GM18498 (cell line): Measurements from ENCODE around the gene PGP.

Experiments used
- ATAC-seq: cut with Tn5 transposase; IDR thresholded peaks from one replicate; pipeline ENCODE4 v1.9.1; 2021; ENCODE audit warnings: mild to moderate bottlenecking, moderate library complexity; ENCODE audit not compliant: unreplicated experiment

Gene PGP

DNA sequence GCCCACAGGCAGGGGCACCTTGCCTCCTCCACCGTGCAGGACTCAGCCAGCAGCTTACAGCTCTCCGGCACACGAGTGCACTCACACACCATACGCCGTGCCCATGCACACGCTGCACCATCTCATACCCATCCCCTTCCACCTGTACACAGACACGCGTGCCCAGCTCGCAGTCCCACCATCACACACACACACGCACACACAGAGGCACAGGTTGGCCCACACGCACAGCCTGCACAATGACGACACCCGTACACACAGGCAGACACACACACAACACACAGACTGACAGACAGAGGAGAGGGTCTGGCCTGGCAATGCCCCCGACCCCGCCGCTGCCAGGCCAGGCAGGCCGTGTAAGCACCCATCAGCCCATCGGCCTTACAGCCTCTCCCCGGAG is 30.3 kb downstream of the PGP start:
- no peak for ATAC-seq

DNA sequence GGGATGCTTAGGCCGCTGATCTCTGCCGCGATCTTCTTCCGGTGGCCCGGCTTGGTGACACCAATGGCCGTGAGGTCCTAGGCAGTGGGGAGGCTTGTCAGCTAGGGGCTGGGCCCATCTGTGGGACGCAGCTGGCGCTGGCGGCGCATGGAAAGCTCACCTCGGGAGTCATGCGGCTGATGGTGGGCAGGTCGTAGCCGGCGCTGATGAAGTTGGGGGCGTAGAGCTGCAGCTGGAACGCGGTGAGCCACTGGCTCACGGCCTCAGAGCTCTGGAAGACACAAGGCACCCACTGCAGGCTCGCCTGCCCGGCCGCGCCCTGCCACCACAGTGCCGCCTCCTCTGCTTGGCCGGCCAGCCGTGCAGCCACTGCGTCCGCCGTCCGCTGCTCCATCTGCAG is 31.0 kb downstream of the PGP start:
- no peak for ATAC-seq

DNA sequence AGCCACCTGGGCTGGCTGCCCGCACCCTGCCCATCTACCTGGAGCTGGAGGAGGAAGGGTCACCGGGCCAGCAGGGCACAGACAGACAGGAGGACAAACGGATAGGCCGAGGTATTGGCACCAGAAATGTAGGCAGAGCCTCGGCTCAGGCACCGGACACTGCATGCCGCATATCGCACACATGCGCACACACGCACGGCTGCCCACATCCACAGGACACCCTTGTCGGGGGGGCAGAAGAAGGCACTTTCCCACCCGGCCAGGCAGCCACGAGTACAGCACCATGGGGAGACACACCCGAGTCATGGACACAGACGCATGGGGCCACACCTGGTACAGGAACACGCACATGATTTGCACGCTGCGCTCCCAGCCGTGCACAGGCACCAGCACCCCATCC is 32.7 kb downstream of the PGP start:
- ATAC-seq: no peak

DNA sequence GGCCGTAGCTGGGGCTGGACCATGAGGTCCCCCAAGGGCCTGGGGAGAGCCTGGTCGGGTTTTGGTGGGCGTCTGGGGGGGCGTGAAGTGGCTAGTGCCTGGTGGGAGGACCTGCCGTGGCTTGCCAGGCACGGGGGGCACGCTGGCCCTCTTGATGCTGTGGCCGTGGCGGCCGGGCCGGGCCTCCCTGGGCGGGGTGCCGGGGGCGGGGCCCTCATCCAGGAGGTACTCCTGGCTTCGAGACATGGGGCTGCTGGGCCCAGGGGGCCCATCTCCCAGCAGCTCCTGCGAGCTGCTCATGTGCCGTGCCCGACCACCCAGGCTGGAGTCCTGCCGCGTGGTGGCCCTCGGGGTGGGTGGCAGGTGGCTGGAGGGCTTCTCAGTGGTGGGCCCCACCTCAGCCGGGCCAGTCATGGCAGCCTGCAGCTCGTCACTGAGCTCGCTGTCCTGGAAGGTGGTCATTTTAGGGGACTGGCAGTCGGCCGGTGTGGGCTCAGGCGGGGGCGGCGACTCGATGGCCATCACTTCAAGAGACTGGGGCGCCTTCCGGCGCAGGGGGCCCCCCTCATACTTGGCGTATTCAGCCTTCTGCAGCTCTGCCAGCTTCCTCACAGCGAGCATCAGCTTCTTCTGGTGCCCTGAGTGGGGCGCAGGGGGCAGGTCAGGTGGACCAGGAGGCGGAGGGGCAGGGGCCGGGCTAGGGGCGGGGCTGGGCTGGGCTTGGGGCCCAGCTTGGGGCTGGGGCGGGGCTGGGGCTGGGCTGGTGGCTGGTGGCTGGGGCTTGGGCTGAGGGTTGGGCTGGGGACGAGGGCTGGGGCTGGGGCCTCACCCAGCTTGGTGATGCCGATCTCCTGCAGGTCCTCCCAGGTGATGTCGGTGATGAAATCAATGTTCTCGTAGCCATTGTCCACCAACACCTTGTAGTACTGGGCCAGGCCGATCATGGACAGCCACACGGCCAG is 33.4 kb downstream of the PGP start:
- ATAC-seq: no peak

DNA sequence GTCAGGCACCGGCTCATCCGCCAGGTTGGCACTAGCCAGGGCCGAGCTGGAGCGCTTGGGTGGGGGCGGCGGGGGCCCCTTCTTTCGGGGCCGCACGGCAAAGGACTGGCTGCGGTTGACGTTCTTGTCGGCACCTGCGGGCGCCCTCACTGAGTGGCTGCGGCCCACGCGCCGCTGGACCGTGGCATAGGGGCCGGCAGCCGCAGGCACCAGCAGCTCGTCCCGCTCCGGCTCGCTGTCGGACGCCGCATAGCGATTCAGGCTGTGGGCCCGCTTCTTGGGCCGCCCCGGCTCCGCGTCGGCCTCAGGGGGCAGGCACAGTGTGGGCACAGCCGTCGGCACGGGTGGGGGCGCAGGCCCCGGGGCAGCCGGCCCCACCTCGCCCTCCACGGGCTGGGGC is 34.2 kb downstream of the PGP start:
- ATAC-seq: no peak

DNA sequence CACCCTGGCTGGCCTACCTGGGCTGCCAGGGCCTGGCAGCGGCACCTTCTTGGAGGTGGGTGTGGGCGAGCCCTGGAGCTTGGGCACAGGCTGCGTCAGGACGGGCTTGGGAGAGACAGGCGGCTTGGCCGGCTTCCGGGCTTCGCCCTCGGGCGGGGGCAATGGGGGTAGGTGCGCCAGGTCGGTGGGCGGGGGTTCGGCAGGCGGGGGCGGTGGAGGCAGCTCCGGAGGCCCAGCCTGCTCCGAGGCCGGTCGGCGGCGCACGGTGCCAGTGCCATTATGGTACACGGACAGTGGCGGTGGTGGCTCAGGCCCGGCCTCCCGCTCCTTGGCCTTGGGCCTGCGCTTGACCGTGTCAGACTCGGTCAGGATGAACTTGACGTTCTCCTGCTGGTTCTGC is 35.1 kb downstream of the PGP start:
- ATAC-seq: no peak

DNA sequence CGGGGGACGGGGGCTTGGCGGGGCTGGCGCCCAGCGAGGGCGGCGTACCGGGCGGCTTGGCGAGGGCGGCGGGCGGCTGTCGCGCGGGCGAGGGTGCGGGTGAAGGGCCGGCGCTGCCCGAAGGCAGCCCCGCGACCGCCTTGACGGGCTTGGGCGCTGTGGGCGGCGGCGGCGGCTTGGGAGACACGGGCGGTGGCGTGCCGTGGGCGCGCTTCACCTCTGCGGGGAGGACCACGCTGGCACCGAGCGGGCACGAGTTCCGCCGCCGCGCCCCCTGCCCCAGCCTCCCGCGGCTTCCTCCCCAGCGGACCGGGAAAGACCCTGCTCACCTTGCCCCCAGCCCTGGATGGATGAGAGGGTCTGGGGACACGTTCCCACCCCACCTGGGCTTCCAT is 35.5 kb downstream of the PGP start:
- ATAC-seq: no peak

DNA sequence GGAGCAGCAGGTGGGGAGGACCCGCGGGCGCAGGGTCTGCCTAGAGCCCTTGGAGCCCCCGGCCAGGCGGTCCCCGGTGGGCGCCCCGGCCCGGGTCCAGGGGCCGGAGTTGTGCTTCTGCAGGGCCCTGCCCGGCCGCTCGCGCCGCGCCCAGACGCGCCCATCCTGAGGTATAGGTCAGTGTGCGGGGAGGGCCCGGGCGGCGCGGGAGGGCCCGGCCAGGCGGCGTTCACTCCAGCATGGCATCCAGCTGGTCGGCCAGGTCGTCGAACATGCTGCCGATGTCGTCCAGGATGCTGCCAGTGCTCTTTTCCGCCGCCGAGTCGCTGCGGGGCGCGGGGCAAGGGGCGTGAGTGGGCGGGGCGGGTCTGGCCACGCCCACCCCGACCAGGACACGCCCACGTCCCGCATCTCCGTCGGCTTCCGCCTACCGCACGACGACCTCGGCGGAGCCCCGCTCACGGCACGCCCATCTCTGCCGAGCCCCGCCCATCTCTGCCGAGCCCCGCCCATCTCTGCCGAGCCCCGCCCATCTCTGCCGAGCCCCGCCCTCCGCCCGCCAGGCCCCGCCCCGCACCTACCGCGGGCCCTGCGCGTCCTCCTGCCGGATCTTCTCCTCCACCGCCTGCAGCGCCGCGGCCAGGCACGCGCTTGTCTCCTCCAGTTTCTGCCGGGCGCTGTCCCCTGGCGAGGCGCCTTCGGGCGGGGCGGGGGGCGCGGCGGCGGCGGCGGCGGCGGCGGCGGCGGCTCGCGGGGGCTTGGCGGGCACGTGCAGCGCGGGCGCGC is 36.1 kb downstream of the PGP start:
- ATAC-seq: no peak

DNA sequence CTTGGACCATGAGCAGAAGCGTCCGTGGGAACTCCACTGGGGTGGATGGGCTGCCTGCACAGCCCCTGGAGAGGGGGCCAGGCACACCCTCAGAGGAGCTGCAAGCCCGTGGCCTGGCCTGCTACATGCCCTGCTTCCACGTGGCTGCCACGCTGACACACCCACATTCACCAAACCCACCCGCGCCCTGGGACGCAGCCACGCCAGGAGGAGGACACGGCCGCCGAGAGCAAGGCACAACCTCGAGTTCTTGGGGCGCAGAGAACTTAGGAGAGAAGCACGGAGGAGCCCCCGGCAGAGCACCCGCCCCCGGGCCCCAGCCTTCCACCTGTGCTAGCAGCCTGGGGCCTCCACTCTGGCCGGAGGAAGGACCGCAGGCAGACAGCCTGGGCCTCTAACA is 37.1 kb downstream of the PGP start:
- ATAC-seq: no peak

DNA sequence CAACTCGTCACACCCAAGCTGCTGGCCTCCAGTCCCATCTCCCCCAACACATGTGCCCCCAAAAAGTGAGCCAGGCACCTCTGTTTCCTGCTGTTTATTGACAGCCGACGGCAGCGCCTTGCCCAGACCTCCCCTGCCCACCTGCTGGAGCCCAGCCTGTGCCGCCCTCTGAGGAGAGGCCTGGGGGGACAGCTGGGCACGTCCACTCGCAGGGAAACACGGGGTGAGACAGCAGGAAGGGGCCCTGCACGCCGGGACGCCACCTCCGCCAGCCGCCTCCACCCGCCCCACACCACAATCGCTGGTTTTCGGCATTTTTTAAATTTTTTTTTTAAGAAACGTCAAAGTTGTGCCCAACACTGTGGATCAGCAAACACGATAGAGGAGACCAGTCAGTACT is 37.5 kb downstream of the PGP start:
- ATAC-seq: no peak

DNA sequence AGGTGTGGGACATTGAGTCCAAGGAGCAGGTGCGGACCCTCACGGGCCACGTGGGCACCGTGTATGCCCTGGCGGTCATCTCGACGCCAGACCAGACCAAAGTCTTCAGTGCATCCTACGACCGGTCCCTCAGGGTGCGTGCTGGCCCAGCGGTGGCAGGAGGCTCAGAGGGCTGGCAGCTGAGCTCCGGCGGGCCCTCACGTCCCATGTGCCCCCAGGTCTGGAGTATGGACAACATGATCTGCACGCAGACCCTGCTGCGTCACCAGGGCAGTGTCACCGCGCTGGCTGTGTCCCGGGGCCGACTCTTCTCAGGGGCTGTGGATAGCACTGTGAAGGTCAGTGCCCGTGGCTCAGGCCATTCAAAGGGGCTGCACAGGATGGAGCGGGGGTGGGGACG is 38.6 kb downstream of the PGP start:
- no peak for ATAC-seq

DNA sequence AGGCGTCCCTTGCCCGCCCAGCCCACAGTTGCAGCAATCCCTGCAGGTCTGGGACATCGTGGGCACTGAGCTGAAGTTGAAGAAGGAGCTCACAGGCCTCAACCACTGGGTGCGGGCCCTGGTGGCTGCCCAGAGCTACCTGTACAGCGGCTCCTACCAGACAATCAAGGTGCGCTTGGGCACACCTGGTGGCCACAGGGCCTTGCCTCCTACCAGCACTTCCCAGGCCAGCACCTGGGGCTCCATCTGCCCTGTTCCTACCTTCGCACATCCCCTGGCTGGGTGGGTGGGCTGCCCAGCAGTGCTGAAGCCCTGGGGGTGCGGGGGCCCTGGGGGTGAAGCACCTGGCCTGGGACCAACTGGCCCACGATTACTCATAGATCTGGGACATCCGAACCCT is 39.2 kb downstream of the PGP start:
- no peak for ATAC-seq

DNA sequence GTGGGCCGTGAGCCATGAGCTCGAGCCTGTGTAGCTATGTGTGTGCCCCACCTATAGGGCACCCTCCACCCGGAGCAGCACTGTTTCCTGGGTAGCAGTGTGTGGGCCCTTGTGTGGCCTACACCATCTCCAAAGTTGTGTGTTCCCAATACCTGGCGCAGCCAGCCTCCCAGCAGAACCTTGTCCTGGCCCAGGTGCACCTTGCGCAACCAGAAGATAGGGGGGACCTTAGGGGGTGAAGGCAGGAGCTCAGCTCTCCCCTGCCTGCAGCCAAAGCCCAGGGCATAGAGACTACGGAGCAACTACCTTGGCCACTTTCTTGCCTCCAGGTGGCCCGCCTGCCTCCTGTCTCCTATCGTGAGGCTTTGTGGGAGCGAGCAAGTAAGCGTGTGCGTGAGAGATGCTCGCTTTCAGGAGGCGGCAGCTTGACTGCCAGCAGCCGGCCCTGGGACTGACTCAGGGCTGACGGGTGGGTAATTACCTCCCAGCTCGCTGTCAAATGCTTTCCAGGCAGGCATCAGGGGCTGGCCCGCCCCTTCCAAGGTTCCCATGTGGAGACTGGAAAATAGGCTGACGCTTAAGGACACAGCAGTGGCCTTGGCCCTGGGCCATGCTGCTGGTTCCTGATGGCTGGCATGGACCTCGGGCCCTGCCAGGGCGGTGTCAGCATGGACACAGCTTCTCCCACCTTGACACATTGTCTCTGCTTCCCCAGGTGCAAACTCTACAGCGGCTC is 40.1 kb downstream of the PGP start:
- ATAC-seq: no peak

DNA sequence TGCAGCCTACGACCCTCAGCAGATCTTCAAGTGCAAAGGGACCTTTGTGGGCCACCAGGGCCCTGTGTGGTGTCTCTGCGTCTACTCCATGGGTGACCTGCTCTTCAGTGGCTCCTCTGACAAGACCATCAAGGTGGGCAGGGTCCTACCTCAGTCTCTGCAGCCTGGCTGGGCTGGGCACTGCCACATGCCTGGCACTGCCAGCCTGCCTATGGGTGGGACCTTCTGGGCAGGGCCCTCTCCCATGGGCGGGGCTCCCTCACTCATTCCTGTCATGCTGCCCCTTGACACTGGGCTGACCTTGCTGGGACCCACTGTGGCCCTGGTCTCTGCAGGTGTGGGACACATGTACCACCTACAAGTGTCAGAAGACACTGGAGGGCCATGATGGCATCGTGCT is 40.7 kb downstream of the PGP start:
- no peak for ATAC-seq

DNA sequence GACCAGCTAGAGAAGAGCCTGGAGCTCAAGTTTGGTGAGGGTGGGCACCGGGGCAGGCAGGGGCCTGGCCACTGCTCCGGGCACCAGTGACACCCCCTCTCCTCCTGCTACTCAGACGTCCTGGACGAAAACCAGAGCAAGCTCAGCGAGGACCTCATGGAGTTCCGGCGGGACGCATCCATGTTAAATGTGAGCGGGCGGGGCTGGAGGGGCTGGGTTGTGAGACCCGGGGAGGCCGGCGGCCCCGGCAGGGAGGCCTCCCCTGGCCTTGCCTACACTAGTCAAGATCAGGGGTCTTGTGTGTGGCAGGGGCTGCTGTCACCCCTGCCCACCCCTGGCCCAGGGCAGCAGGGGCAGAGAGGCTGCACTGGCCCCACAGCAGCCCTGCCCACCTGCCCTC is 41.3 kb downstream of the PGP start:
- no peak for ATAC-seq

DNA sequence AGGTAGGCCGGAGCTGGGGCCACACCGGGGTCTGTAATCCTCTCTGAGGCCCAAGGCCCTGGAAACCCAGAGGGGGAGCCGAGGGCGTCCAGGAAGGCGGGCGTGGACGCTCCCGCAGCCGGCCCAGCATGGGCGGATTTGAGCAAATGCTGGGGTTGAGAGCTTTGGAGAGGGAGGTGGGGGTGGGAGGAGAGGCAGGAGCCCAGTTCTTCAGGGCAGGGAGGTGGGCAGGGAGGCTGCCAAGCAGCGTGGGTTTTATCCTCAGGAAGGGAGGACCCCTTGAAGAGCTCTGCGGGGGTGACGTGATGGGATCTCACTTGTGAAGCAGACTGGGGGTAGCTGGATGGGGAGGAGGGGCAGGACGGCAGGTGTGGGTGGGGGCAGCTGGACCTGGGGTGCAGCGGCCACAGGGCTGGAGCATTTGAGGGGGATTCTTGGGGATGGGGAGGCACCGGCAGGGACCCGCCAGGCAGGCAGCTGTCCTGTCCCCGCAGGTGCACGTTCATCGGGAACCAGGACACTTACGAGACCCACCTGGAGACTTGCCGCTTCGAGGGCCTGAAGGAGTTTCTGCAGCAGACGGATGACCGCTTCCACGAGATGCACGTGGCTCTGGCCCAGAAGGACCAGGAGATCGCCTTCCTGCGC is 41.8 kb downstream of the PGP start:
- no peak for ATAC-seq

DNA sequence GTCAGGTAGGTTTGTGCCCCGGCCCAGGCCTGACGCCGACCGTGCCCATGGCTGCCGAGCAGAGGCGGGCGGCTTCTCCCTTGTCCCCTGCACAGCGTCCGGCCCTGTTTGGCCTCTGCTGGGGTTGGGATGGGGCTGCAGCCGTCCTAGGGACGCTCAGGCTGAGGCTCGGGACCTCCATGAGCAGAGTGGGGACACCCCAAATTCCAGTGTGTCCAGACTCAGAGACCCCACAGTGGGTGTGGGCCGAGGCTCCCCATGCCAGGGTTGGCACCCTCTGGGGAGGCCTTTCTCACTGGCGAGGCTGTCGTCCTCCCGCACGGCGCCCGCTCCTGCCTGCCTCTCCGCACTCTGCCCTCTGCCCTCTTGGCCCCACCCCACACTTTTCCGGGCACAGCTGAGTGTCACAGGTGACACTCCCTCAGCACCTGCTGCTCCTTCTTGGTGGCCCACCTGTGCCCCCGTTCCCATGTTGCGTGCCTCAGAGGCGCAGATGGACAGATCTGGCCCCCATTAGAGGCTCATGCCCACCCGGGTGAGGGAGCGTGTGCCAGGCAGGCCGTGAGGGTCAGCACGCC is 43.0 kb downstream of the PGP start:
- ATAC-seq: no peak

DNA sequence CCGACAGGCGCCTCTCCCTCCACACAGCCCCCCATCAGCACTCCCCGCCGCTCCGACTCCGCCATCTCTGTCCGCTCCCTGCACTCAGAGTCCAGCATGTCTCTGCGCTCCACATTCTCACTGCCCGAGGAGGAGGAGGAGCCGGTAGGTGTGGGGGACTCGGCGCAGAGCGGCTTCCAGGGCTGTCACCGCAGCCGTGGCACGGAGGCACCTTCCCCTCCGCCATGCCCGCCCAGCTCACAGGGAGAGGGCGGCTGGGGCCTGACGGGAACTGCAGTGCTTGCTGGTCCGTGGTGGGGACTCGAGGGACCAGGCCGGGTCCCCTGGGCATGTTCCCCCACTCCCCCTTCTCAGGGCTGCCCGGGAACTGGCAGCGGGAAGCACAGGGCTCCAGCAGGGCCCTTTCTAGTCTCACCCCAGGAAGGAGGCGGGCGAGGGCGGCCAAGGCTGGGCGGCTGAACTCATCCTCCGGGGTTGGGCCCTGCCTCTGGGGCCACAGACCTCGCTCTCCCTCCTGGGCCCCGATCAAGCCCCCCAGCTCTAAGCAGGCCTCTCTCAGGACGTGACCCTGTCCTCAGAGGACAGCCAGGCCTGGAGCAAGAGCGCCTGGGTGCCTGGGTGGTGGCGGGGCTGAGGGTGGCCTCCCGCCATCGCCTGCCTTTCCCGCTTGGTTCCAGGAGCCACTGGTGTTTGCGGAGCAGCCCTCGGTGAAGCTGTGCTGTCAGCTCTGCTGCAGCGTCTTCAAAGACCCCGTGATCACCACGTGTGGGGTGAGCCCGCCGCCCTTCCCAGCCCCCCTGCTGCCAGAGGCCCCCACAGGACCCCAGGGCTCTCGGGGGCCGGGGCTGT is 43.8 kb downstream of the PGP start:
- no peak for ATAC-seq

DNA sequence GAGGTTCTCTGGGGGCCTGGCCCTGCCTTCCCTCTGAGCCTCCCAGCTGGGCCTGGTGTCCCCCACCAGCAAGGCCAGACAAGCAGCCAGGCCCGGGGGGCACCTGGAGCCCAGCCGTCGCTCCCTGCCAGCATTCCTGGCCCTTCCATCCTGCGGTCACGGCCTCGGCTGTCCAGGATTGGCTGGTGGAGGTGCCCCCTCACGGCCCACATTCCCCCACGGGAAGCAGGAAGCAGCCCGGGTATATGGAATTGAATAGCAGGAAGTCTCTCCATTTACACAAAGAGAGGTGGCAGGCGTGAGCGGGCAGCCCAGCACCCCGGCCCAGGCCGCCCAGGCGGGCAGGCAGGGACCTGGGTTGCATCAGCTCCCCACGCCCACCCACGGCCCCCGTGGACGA is 44.6 kb downstream of the PGP start:
- ATAC-seq: no peak
